Left ventricle myocardium inferior (tissue), 1 donor: ENCODE results near the gene PARPBP. TPM values are rescaled to one million over a fixed set of nuclear protein-coding genes. Genes with fewer than 3 reads are reported as not detected.
"Not testable (repeated sequence)": the region's sequence is repeated elsewhere in the genome, so short reads cannot be mapped to it uniquely, and the experiment has no call there.

Experiments
- DNase-seq: peaks from one replicate; pipeline ENCODE4 v3.0.0-alpha.2; 2020
- H3K27ac ChIP-seq: fragments of 200-600 bp; replicated peaks from 2 replicates; pipeline ENCODE4 v1.8.0; 2021
- H3K27me3 ChIP-seq: fragments of 200-600 bp; 2 replicates; pipeline ENCODE4 v1.8.0; 2021; ENCODE audit warnings: low read depth
- H3K36me3 ChIP-seq: fragments of 200-600 bp; 2 replicates; pipeline ENCODE4 v1.8.0; 2021
- H3K4me1 ChIP-seq: fragments of 200-600 bp; 2 replicates; pipeline ENCODE4 v1.8.0; 2021
- H3K4me3 ChIP-seq: fragments of 200-600 bp; 2 replicates; pipeline ENCODE4 v1.8.0; 2021; ENCODE audit warnings: mild to moderate bottlenecking, moderate library complexity
- H3K9me3 ChIP-seq: fragments of 200-600 bp; replicated peaks from 2 replicates; pipeline ENCODE4 v1.8.0; 2021
- intact Hi-C: fragments of 100-400 bp; cut with micrococcal nuclease; formaldehyde crosslinking; loops from one replicate; pipeline ENCODE4 v1.11.0; 2022
- total RNA-seq: library from RNA; stranded (reverse); fragmentation: NEBNext Ultra II Directional; extraction: Animal tissue kit (Norgen Biotek cat#: 25700); gene quantifications from one replicate; pipeline ENCODE4 v1.2.1, GENCODE V29; 2021
- TF ChIP-seq, protein P1 (sequence below): fragments of 200-600 bp; IDR thresholded peaks from 2 replicates; pipeline ENCODE4 v1.8.0; 2021; ENCODE audit warnings: antibody characterized with exemption, mild to moderate bottlenecking, borderline replicate concordance
- donor health status: DM: no; HTN: yes; CAD: no; lungs with severe emphysema.

The PARPBP gene
- total RNA-seq, 1 donor from 2014 or later = 0.33 TPM

DNA sequence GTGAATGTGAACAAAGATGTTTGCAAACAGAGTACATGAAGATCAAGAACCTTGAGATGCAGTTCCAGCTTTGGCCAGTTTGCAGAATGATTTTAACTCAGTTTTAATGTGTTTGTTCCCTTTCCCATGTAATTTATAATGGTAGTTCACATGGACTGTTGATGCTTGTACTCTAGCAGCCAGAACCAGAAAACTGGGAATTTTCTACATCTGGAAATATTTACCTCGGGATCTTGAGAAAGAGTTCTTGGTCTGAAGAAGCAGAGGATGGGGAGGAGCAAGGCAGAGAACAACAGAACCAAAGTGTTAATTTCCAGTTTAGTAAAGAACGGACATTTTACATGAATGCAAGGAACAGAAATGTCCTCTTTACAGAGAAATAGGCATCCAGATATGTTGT is 114.6 kb downstream of the PARPBP start:
- TF ChIP-seq, protein P1, sequence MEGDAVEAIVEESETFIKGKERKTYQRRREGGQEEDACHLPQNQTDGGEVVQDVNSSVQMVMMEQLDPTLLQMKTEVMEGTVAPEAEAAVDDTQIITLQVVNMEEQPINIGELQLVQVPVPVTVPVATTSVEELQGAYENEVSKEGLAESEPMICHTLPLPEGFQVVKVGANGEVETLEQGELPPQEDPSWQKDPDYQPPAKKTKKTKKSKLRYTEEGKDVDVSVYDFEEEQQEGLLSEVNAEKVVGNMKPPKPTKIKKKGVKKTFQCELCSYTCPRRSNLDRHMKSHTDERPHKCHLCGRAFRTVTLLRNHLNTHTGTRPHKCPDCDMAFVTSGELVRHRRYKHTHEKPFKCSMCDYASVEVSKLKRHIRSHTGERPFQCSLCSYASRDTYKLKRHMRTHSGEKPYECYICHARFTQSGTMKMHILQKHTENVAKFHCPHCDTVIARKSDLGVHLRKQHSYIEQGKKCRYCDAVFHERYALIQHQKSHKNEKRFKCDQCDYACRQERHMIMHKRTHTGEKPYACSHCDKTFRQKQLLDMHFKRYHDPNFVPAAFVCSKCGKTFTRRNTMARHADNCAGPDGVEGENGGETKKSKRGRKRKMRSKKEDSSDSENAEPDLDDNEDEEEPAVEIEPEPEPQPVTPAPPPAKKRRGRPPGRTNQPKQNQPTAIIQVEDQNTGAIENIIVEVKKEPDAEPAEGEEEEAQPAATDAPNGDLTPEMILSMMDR = no peak
- intact Hi-C loops = no loop called here
- Histone ChIP-seq H3K4me3 (no peak overlapping the region), H3K36me3 (no peaks in the 10 kb centered on the region), H3K9me3 (peaks cover 3% of the 10 kb centered on the region), H3K27me3 (no peaks in the 10 kb centered on the region), H3K27ac (no peak overlapping the region), H3K4me1 (peaks cover 1% of the 10 kb centered on the region)
- DNase-seq = no peak

DNA sequence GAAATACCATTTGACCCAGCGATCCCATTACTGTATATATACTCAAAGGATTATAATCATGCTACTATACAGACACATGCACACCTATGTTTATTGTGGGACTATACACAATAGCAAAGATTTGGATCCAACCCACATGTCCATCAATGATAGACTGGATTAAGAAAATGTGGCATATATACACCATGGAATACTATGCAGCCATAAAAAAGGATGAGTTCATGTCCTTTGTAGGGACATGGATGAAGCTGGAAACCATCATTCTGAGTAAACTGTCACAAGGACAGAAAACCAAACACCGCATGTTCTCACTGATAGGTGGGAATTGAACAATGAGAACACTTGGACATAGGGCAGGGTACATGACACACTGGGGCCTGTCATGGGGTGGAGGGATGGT is 120.9 kb downstream of the PARPBP start:
- H3K27ac ChIP-seq, H3K4me3 ChIP-seq, intact Hi-C loops, H3K27me3 ChIP-seq, DNase-seq, H3K4me1 ChIP-seq, H3K36me3 ChIP-seq: not testable (repeated sequence)
- peaks cover 34% of the 10 kb centered on the region for H3K9me3 ChIP-seq

Other genes starting within 250 kb of the PARPBP start
- gene DRAM1, start 242.6 kb upstream of the PARPBP start, total RNA-seq = 5.3 TPM
- gene WASHC3, start 58.2 kb upstream of the PARPBP start, total RNA-seq = 37.2 TPM
- gene NUP37, start 69 bp upstream of the PARPBP start, total RNA-seq = 20.6 TPM
- gene PMCH, start 77.7 kb downstream of the PARPBP start, total RNA-seq = not detected